DOHH2 (cell line): ENCODE measurements around the gene SHB.

Experiments
- H3F3A ChIP-seq: fragments of 200-600 bp; sonication (generic), shearing (Covaris generic); 2 replicates; pipeline ENCODE4 v1.6.0; 2016; ENCODE audit warnings: antibody characterized with exemption, mild to moderate bottlenecking; ENCODE audit not compliant: control insufficient read depth, insufficient read depth
- H3K27ac ChIP-seq: fragments of 200-600 bp; sonication (generic); 2 replicates; pipeline ENCODE4 v1.5.1; 2014; ENCODE audit warnings: low read depth, mild to moderate bottlenecking, low read length, moderate library complexity
- H3K27me3 ChIP-seq: fragments of 200-600 bp; sonication (generic); 2 replicates; pipeline ENCODE4 v1.6.1; 2014; ENCODE audit warnings: mild to moderate bottlenecking, low read length, mixed read lengths; ENCODE audit not compliant: control insufficient read depth
- H3K36me3 ChIP-seq: fragments of 200-600 bp; sonication (generic); 2 replicates; pipeline ENCODE4 v1.6.1; 2014; ENCODE audit warnings: mild to moderate bottlenecking, low read length, moderate library complexity, mixed read lengths; ENCODE audit not compliant: control insufficient read depth
- H3K4me1 ChIP-seq: fragments of 200-600 bp; sonication (generic); 2 replicates; pipeline ENCODE4 v1.6.1; 2014; ENCODE audit warnings: mild to moderate bottlenecking, low read length, mixed read lengths; ENCODE audit not compliant: control insufficient read depth
- H3K4me2 ChIP-seq: fragments of 200-600 bp; sonication (generic); 2 replicates; pipeline ENCODE4 v1.6.0; 2014; ENCODE audit warnings: mild to moderate bottlenecking, low read length, moderate library complexity
- H3K4me3 ChIP-seq: fragments of 200-600 bp; sonication (generic); 2 replicates; pipeline ENCODE4 v1.5.1; 2014; ENCODE audit warnings: mild to moderate bottlenecking, low read length, mixed read lengths
- H3K79me2 ChIP-seq: fragments of 200-600 bp; sonication (generic); 2 replicates; pipeline ENCODE4 v1.6.1; 2014; ENCODE audit warnings: mild to moderate bottlenecking, low read length, mixed read lengths; ENCODE audit not compliant: control insufficient read depth
- H3K9me2 ChIP-seq: fragments of 200-600 bp; sonication (generic); replicated peaks from 2 replicates; pipeline ENCODE4 v1.6.1; 2014; ENCODE audit warnings: mild to moderate bottlenecking, low read length, mixed read lengths; ENCODE audit not compliant: control insufficient read depth
- H3K9me3 ChIP-seq: fragments of 200-600 bp; sonication (generic); 2 replicates; pipeline ENCODE4 v1.6.1; 2014; ENCODE audit warnings: antibody characterized with exemption, low read length, mixed read lengths; ENCODE audit not compliant: control insufficient read depth, insufficient read depth
- H4K20me1 ChIP-seq: fragments of 200-600 bp; sonication (generic); 2 replicates; pipeline ENCODE4 v1.6.0; 2014; ENCODE audit warnings: low read depth, mild to moderate bottlenecking, antibody characterized with exemption, low read length, moderate library complexity; ENCODE audit not compliant: control insufficient read depth, insufficient read depth
- CTCF ChIP-seq: fragments of 200-600 bp; sonication (generic); IDR thresholded peaks from one replicate; pipeline ENCODE4 v1.5.1; 2014; ENCODE audit warnings: antibody characterized with exemption, mild to moderate bottlenecking, low read depth, low read length; ENCODE audit not compliant: poor library complexity, severe bottlenecking
- EZH2phosphoT487 ChIP-seq: fragments of 200-600 bp; sonication (generic); IDR thresholded peaks from 2 replicates; pipeline ENCODE4 v1.6.1; 2017; ENCODE audit warnings: borderline replicate concordance, mild to moderate bottlenecking, antibody characterized with exemption, low read length, moderate library complexity, mixed read lengths

The SHB gene

DNA sequence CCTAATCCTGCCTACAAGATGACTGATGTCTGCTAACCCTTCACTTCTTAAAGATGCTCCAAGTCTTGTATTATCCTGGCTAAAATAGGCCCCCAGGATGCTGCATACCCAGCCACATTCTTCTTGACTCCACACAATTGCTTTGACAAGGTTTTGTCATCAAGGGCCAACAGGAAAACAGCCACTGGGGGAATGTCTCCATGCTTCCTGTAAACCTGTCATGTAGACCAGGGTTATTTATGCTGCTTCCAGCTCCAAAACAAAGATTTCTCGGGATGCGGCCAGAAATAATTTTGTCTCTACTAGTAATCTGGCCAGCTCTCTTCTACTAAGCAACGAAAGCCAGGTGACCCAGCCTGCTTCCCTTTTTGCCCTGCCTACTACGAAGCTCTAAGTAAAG lies 53.8 kb downstream of the SHB start:
- H3K27ac ChIP-seq = no peak overlapping the region
- H3K4me1 ChIP-seq = no peaks in the 10 kb centered on the region
- H4K20me1 ChIP-seq = no peaks in the 10 kb centered on the region

DNA sequence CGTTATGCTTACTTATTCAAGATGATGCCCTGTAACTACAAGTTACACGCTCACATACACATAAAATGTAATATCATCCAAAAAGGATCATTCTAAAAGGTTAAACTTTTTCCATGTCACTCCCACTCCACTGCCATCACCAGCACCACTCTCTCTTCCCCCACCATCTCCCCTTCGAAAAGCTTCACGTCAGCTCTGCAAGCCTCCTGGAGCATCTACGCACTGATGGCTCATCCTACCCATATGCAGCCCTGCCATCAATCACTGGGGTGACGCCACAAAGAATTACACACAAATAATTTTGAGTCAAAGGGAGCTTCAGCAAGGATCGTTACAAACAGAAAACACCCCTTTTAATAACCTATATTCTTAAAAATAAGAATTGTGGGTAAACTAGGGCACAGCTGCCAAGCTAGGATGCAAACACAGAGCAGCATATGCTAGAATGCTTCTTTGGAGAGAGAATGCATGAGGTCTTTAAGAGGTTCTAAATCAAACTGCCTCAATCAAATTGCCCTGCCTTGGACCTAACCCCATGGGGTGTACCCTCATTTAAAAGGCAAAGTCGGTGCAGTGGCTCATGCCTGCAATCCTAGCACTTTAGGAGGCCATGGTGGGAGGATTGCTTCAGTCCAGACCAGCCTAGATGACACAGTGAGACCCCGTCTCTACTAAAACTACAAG lies 56.1 kb downstream of the SHB start:
- no peaks in the 10 kb centered on the region for H3F3A ChIP-seq
- H3K27ac ChIP-seq = no peak overlapping the region
- no peak overlapping the region for H3K4me2 ChIP-seq
- H3K9me2 ChIP-seq = no peaks in the 10 kb centered on the region
- H3K79me2 ChIP-seq = no peaks in the 10 kb centered on the region
- H3K36me3 ChIP-seq = no peaks in the 10 kb centered on the region
- H4K20me1 ChIP-seq = no peaks in the 10 kb centered on the region
- H3K27me3 ChIP-seq = no peaks in the 10 kb centered on the region
- no peaks in the 10 kb centered on the region for H3K9me3 ChIP-seq
- H3K4me3 ChIP-seq = no peak overlapping the region
- TF ChIP-seq CTCF = no peak
- no peak for TF ChIP-seq EZH2phosphoT487
- peaks cover 8% of the 10 kb centered on the region for H3K4me1 ChIP-seq

More for the DNA sequence above, 53.8 kb downstream of the SHB start:
- TF ChIP-seq CTCF (no peak), EZH2phosphoT487 (no peak)
- no peaks in the 10 kb centered on the region for H3K79me2 ChIP-seq
- H3F3A ChIP-seq = no peaks in the 10 kb centered on the region
- H3K4me2 ChIP-seq = no peak overlapping the region
- H3K36me3 ChIP-seq = no peaks in the 10 kb centered on the region
- H3K27me3 ChIP-seq = peaks cover 8% of the 10 kb centered on the region
- H3K9me3 ChIP-seq = no peaks in the 10 kb centered on the region
- H3K4me3 ChIP-seq = no peak overlapping the region
- H3K9me2 ChIP-seq = no peaks in the 10 kb centered on the region

DNA sequence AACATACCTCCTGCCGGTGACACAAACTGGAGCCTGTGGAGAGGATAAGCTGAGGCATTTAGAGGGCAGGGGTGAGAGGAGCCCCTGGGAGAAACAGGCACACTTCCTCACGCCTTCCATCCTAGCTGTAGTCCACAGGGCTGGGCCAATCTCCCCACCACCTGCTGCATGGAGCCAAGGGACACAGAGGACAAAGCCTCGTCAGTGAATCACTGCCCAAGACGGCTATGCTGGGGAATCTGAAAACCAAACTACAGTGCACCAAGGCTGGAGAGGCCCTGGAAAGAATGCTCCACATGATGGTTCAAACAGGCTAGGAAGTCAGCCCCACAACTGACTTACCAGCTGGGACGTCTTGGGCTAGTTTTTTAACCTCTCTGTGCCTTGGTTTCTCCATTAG lies 57.0 kb downstream of the SHB start:
- H3K4me2 ChIP-seq = no peak overlapping the region

More for the DNA sequence above, 57.0 kb downstream of the SHB start:
- no peaks in the 10 kb centered on the region for H3K27me3 ChIP-seq
- peaks cover 11% of the 10 kb centered on the region for H3K4me1 ChIP-seq
- no peaks in the 10 kb centered on the region for H3K9me2 ChIP-seq
- no peaks in the 10 kb centered on the region for H3K79me2 ChIP-seq
- H3F3A ChIP-seq = no peaks in the 10 kb centered on the region
- H3K36me3 ChIP-seq = no peaks in the 10 kb centered on the region
- no peak overlapping the region for H3K4me3 ChIP-seq
- H3K27ac ChIP-seq = no peak overlapping the region
- no peaks in the 10 kb centered on the region for H4K20me1 ChIP-seq
- no peaks in the 10 kb centered on the region for H3K9me3 ChIP-seq
- TF ChIP-seq EZH2phosphoT487 (no peak), CTCF (no peak)
